ENCODE data around the gene NR1I3. TPM values are rescaled to one million over a fixed set of nuclear protein-coding genes. Genes with fewer than 3 reads are reported as not detected.
A peak's percentile ranks its signal among the peaks of the same experiment; 100 is the strongest.
"Not testable (repeated sequence)": the region's sequence is repeated elsewhere in the genome, so short reads cannot be mapped to it uniquely, and the experiment has no call there.

The NR1I3 gene
- total RNA-seq, 4 donors from 2014 or later, result not detected

DNA sequence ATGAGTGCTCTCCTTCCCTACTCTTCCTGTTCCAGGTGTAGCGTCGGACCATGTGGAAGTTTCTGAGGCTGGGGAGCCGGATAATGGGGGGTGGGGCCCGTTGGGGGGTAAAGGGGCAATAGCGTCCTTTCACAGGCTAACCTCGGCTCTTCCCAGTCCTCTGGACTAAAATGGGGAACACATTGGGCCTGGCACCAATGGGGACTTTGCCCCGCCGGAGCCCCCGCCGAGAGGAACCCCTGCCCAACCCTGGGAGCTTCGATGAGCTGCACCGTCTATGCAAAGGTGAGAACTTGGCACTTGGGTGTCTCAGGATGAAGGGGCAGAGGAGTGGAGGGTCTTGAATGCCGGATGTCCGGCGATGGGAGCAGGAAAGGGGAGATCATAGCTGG, 11.7 kb downstream of the NR1I3 start:
- TF ChIP-seq, protein P1, sequence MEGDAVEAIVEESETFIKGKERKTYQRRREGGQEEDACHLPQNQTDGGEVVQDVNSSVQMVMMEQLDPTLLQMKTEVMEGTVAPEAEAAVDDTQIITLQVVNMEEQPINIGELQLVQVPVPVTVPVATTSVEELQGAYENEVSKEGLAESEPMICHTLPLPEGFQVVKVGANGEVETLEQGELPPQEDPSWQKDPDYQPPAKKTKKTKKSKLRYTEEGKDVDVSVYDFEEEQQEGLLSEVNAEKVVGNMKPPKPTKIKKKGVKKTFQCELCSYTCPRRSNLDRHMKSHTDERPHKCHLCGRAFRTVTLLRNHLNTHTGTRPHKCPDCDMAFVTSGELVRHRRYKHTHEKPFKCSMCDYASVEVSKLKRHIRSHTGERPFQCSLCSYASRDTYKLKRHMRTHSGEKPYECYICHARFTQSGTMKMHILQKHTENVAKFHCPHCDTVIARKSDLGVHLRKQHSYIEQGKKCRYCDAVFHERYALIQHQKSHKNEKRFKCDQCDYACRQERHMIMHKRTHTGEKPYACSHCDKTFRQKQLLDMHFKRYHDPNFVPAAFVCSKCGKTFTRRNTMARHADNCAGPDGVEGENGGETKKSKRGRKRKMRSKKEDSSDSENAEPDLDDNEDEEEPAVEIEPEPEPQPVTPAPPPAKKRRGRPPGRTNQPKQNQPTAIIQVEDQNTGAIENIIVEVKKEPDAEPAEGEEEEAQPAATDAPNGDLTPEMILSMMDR (IDR thresholded peaks at IDR 0.05 in 4 of 5, conservative IDR thresholded peaks at IDR 0.05 in 1 of 5), result no peak
- TF ChIP-seq POLR2A (IDR thresholded peaks at IDR 0.05), result no peak
- Histone ChIP-seq H3K9me3 (no peaks in the 10 kb centered on the region), H3K4me3 (peak overlapping the region; percentile 62 to 93 (median 87)), H3K27ac (peak overlapping the region; percentile 76 to 92 (median 90)), H3K4me1 (peaks cover 14 to 21% of the 10 kb centered on the region in 2 donors), H3K27me3 (no peaks in the 10 kb centered on the region), H3K36me3 (peaks cover 0 to 30% of the 10 kb centered on the region in 2 donors)
- intact Hi-C loops (cut with DNase I; ENCODE audit: low total_unique reads), result loop anchor here (2.0 to 5.0 kb wide), 5 partner anchors 24 to 109 kb away; partner anchors contain the start of genes DEDD, NDUFS2, NIT1 and PFDN2
- in situ Hi-C loops (cut with MboI; ENCODE audit: low sequenced_read_pairs in 4 of 4), result loop anchor here (5.0 to 10.0 kb wide), 5 partner anchors 52 to 161 kb away; partner anchors contain the start of genes B4GALT3 (in 1 of the 4) and SDHC (in 1 of the 4)
- no peak for DNase-seq
- ATAC-seq, result no peak

DNA sequence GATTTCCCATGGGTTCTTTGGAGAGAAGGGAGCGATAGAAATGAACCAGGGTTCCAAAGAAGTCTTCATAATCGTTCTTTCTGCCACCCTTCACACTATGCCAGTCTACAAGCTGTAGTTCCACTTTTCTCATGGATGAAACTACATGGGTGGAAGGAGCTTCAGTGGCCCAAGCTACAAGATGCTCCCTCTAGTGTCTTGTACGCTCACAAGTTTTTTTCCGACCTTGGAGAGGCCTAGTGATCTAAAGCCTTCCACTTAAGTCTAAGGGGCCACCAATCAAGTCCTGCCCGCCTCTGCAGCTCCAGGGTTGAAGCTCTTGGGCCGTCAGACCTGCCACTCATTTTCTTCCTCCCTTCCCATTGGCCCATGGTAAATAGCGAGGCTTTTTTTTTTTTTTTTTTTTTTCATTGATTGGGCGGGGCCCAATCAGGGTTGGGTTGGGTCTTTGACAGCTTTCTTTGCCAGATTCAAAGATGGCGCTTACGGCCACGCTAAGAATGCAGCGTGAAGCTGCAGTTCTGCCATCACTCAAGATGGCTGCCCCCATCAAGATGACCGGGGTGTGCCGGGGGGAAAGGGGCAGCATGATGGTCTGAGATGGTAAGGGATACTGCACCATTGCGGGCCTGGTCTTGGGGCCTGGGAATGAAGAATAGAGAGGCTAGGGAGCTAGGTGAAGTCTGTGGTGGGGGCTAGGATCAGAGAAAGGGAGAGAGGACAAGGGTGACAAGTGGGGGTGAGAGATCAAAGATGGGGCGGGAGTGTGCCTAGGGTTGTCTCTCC, 12.3 kb downstream of the NR1I3 start, which contains the start of gene TOMM40L:
TOMM40L (plus strand) TSS at position 527 of the 786 bp plus-strand sequence. CDS start 430 bp downstream, outside the sequence.
- intact Hi-C loops (cut with DNase I; ENCODE audit: low total_unique reads), result loop anchor here (1.0 to 5.0 kb wide), 7 partner anchors 16 to 108 kb away; partner anchors contain the start of genes DEDD, NDUFS2, NIT1 and PFDN2
- Histone ChIP-seq H3K27ac (peak within 1 kb of the TSS; percentile 76 to 92 (median 90)), H3K36me3 (peaks cover 0 to 28% of the 10 kb centered on the region in 2 donors), H3K27me3 (no peaks in the 10 kb centered on the region), H3K4me3 (peak within 1 kb of the TSS; percentile 62 to 93 (median 87)), H3K9me3 (no peaks in the 10 kb centered on the region), H3K4me1 (peaks cover 14 to 21% of the 10 kb centered on the region in 2 donors)
- TF ChIP-seq POLR2A (IDR thresholded peaks at IDR 0.05), result peak; percentile 21 to 27
- TF ChIP-seq, protein P1 (IDR thresholded peaks at IDR 0.05 in 4 of 5, conservative IDR thresholded peaks at IDR 0.05 in 1 of 5), result peak; percentile 47 to 64 (median 53)
- DNase-seq (peak; percentile 95 to 98), ATAC-seq (peak; percentile 96 to 98)
- in situ Hi-C loops (cut with MboI; ENCODE audit: low sequenced_read_pairs in 4 of 4), result loop anchor here (5.0 to 10.0 kb wide), 5 partner anchors 51 to 162 kb away; partner anchors contain the start of genes B4GALT3 (in 1 of the 4) and SDHC (in 1 of the 4)

DNA sequence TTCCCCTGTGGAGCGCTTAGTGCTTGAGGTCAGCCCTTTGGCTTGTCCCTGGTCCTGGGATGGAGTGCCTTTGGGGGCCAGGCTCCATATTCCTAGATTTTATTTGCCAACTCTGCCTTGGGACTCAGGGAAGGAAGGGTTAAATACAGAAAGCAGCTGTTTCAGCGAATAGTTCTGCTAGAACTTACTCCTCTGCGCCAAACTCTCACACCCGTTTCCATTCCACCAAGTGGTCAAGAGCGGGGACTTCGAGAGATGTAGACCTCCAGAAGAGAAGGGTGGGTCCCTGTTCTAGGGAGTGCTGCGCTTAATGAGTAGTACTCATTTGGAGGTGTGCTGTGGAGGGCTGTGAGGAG, 12.8 kb downstream of the NR1I3 start:
- no peaks in the 10 kb centered on the region for H3K27me3 ChIP-seq
- peak overlapping the region in 3 of 4 donors; percentile 15 to 93 (median 24) for H3K4me3 ChIP-seq
- TF ChIP-seq POLR2A (IDR thresholded peaks at IDR 0.05), result no peak
- TF ChIP-seq, protein P1 (IDR thresholded peaks at IDR 0.05 in 4 of 5, conservative IDR thresholded peaks at IDR 0.05 in 1 of 5), result no peak
- H3K9me3 ChIP-seq, result no peaks in the 10 kb centered on the region
- peak overlapping the region; percentile 68 to 92 (median 80) for H3K27ac ChIP-seq
- DNase-seq, result no peak
- intact Hi-C loops (cut with DNase I; ENCODE audit: low total_unique reads), result loop anchor here (1.0 to 5.0 kb wide), 3 partner anchors 16 to 108 kb away; partner anchors contain the start of genes NIT1 and PFDN2
- peak in 1 of 2 donors; percentile 0 for ATAC-seq
- peaks cover 14 to 21% of the 10 kb centered on the region in 2 donors for H3K4me1 ChIP-seq
- peaks cover 0 to 22% of the 10 kb centered on the region in 2 donors for H3K36me3 ChIP-seq
- in situ Hi-C loops (cut with MboI; ENCODE audit: low sequenced_read_pairs in 4 of 4), result loop anchor here (5.0 to 10.0 kb wide), 5 partner anchors 50 to 162 kb away; partner anchors contain the start of genes B4GALT3 (in 1 of the 4) and SDHC (in 1 of the 4)

DNA sequence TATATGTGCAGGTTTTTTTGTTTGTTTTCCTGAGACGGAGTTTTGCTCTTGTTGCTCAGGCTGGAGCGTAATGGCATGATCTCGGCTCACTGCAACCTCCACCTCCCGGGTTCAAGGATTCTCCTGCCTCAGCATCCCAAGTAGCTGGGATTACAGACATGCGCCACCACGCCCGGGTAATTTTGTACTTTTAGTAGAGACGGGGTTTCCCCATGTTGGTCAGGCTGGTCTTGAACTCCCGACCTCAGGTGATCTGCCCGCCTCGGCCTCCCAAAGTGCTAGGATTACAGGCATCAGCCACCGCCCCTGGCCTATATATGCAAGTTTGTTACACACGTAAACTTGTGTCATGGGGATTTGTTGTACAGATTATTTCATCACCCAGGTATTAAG, 13.3 kb downstream of the NR1I3 start:
- peaks cover 14 to 21% of the 10 kb centered on the region in 2 donors for H3K4me1 ChIP-seq
- intact Hi-C loops (cut with DNase I; ENCODE audit: low total_unique reads), result loop anchor here (1.0 to 5.0 kb wide), 3 partner anchors 15 to 107 kb away; partner anchors contain the start of genes NIT1 and PFDN2

More for the DNA sequence above, 13.3 kb downstream of the NR1I3 start:
- H3K27me3 ChIP-seq, ATAC-seq, H3K9me3 ChIP-seq, H3K4me3 ChIP-seq, DNase-seq: not testable (repeated sequence)
- Histone ChIP-seq H3K27ac (peak overlapping the region in 2 of 4 donors; percentile 68 to 84), H3K36me3 (peaks cover 0 to 18% of the 10 kb centered on the region in 2 donors)
- in situ Hi-C loops (cut with MboI; ENCODE audit: low sequenced_read_pairs in 4 of 4), result loop anchor here (5.0 to 25.0 kb wide), 6 partner anchors 50 to 513 kb away; partner anchors contain the start of genes DUSP12 (in 2 of the 4), B4GALT3 (in 1 of the 4) and SDHC (in 1 of the 4)

All from gastrocnemius medialis (tissue), 4 donors.